ENCODE results near the gene PLEKHM2.

The PLEKHM2 gene

DNA sequence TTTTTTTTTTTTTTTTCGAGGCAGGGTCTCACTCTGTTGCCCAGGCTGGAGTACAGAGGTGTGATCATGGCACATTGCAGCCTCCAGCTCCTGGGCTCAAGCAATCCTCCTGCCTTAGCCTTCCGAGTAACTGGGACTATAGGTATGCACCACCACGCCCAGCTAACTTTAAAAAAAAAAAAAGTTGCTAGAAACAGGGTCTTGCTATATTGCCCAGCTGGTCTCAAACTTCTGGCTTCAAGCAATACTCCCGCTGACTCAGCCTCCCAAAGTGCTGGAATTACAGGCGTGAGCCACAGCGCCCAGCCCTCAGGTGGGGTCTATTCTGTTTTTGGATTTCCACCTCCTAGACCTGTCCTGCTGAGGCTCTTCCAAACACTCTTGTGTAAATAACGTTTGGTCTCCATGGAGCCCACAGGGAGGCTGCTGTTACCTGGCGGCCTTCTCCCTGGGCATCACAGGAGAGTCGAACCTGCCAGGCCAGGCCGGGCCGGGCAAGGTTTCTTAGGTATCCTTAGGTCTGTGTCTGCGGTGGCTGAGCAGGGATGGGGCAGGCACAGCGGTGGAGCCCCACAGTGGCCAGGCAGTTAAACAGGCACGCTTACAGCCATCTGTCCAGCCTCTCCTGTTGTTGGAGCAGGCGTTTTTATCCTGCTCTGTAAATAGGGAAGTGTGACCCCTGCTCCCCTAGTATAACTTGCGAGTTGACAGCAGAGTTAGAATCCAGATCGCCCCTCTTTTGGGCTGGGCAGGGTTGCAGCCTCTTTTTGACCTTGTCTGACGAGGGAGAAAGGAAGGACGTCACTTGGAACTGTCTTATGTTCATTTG, 18.8 kb downstream of the PLEKHM2 start:
- no peak for DNase-seq (ENCODE audit: low read depth in 2 of 2)

- DNase-seq (ENCODE audit: low read depth in 2 of 2), result no peak
These were observed 19.4 kb downstream of the PLEKHM2 start for GRCh38 chr1:15703562-15703961.

GRCh38 chr1:15704526-15705183, 20.5 kb downstream of the PLEKHM2 start:
- DNase-seq (ENCODE audit: low read depth in 2 of 2), result no peak

DNA sequence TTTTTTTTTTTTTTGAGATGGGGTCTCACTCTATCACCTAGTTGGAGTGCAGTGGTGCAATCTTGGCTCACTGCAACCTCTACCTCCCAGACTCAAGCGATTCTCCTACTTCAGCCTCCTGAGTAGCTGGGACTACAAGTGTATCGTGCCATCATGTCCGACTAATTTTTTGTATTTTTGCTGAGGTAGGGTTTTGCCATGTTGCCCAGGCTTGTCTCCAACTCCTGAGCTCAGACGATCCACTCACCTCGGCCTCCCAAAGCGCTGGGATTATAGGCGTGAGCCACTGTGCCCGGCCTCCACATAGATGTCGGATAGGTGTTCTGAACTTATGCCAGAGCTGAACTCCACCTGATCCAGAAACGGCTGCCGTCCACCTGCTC, 21.1 kb downstream of the PLEKHM2 start:
- no peak for DNase-seq (ENCODE audit: low read depth in 2 of 2)

DNA sequence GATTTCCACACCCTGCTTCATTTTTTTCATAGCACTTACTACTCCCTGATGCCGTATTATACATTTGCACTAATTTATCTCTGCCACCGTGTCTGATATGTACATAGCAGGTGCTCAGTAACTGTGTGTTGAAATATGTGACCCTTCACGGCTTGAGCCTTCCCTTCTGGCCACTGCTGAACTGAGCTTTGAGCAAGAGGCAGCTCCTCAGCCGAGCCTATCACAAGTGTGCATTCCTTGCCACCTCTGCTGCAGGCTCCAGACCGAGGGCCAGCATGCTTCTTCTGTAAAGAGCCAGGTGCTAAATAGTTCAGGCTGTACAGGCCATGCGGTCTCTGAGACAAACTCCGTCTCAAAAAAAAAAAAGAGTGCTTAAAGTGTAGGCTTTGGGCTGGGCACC, 22.6 kb downstream of the PLEKHM2 start:
- no peak for DNase-seq (ENCODE audit: low read depth in 2 of 2)

GRCh38 chr1:15707239-15707925, 23.3 kb downstream of the PLEKHM2 start:
- DNase-seq (ENCODE audit: low read depth in 2 of 2), result no peak

GRCh38 chr1:15708486-15709137, 24.5 kb downstream of the PLEKHM2 start:
- no peak for DNase-seq (ENCODE audit: low read depth in 2 of 2)

GRCh38 chr1:15709226-15709625, 25.1 kb downstream of the PLEKHM2 start:
- DNase-seq (ENCODE audit: low read depth in 2 of 2), result no peak

- DNase-seq (ENCODE audit: low read depth in 2 of 2), result no peak
These were observed 28.0 kb downstream of the PLEKHM2 start for GRCh38 chr1:15712168-15712567.

GRCh38 chr1:15714406-15715136, 30.5 kb downstream of the PLEKHM2 start:
- DNase-seq (ENCODE audit: low read depth in 2 of 2), result no peak

GRCh38 chr1:15717418-15718125, 33.5 kb downstream of the PLEKHM2 start:
- DNase-seq (ENCODE audit: low read depth in 2 of 2), result no peak

DNA sequence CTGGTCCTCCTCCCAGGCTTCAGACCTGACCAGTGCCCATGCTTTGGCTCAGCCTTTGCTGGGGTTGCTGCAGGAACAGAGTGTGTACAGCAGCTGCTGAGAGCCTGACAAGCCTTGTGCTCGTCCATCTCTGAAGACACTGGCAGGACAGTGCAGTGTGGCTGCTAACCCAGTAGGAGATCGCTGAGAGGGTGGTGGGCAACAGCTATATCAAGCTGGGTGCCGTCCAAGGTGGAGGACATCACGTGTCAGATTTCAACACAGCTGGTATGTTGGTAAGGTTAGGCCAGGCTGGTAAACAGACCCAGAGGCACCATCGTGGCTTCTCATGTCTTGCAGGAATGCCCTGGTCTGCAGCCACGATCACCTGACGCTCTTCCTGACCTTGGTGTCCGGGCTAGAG, 34.1 kb downstream of the PLEKHM2 start:
- no peak for DNase-seq (ENCODE audit: low read depth in 2 of 2)

DNA sequence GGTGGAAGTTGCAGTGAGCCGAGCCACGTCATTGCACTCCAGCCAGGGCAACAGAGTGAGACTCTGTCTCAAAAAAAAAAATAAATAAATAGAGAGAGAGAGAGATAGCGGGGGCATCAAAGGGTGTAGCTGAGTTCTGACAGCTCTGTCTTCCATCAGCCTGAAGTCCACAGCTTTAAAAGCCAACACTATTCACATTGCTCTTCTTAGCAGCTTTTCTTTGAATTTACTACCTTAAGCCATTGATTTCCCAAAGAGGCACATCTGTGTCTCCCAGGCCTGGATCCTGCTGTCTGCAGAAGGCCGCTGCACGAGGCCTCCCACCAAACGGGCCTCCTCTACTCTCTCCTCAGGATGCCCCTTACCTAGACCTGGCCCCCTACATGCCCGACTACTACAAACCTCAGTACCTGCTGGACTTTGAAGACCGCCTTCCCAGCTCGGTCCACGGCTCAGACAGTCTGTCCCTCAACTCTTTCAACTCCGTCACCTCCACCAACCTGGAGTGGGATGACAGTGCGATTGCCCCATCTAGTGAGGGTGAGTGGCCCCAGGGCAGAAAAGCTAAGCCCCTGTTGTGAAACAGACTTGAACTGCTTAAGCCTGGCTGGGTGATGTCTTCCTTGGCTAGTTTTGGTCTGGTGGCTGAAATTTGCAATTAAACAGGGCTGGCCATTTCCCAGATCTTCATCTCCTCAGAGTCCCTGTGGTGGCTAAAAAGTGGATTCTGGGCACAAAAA, 35.4 kb downstream of the PLEKHM2 start:
- no peak for DNase-seq (ENCODE audit: low read depth in 2 of 2)

DNA sequence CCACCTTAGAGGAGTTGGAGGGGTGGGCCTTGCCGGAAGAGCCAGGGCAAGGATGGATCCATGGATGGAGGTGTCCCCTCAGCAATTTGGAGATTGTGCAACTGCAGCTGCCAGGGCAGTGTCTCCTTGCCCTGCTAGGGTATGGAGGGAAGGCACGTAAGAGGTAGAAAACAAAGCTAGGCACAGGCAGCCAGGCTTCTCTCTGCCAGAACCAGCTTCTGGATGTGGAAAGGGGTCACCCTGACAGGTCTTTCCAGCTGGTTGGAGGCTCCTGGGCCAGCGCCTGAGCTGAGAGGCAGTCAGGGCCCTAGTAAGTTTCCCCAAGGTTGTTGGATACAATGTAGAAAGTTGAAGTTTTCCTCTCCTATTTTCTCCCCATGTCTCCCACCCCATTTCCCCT, 36.7 kb downstream of the PLEKHM2 start:
- no peak for DNase-seq (ENCODE audit: low read depth in 2 of 2)

GRCh38 chr1:15722411-15722810, 38.3 kb downstream of the PLEKHM2 start:
- DNase-seq (ENCODE audit: low read depth in 2 of 2), result no peak

DNA sequence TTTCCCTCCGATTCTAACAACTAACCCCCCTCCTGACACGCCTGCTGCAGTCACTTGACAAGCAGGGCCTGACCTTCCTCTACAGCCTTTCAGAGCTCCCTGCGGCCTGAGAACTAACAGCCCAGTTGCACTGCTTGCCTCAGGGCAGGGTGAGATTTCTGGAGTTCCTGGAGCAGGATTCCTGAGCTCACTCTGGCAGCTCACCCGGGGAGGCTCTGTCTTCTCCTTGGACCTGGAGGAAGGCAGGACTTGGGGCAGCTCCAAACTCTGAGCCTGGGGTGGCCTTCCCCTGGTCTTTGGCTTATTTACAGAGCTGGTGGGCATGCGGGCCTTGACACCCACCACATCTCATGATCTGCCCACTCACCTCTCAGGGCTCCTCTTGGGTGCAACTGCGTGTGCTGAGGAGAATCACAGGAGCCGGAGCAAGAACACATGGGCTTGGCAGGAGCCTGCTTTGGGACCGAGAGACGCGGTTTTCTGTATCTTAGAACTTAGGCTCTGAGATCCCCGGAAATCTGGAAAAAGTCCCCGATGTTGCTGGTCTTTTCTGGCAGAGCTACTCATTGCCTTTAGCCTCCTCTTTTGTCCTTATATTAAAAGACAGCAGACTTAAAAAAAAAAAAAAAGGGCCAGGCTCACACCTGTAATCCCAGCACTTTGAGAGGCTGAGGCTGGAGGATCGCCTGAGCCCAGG, 38.9 kb downstream of the PLEKHM2 start:
- no peak for DNase-seq (ENCODE audit: low read depth in 2 of 2)

GRCh38 chr1:15723631-15724246, 39.6 kb downstream of the PLEKHM2 start:
- DNase-seq (ENCODE audit: low read depth in 2 of 2), result no peak

GRCh38 chr1:15724949-15725880, 41.1 kb downstream of the PLEKHM2 start:
- no peak for DNase-seq (ENCODE audit: low read depth in 2 of 2)
